ENCODE data around the gene ATP11A. TPM values are rescaled to one million over a fixed set of nuclear protein-coding genes. Genes with fewer than 3 reads are reported as not detected.
"Not testable (repeated sequence)": the region's sequence is repeated elsewhere in the genome, so short reads cannot be mapped to it uniquely, and the experiment has no call there.

The ATP11A gene
- polyA plus RNA-seq, 4 donors: 34.2 to 64.6 (median 47.8) TPM

GRCh38 chr13:112845511-112846144, 155.8 kb downstream of the ATP11A start:
- DNase-seq (ENCODE audit: low read depth in 4 of 4, low spot score in 2 of 4): no peak

- DNase-seq (ENCODE audit: low read depth in 4 of 4, low spot score in 2 of 4): no peak
Observed at GRCh38 chr13:112846411-112847115, 156.7 kb downstream of the ATP11A start.

GRCh38 chr13:112849500-112849899, 159.7 kb downstream of the ATP11A start:
- DNase-seq (ENCODE audit: low read depth in 4 of 4, low spot score in 2 of 4): no peak

- no peak for DNase-seq (ENCODE audit: low read depth in 4 of 4, low spot score in 2 of 4)
Observed at GRCh38 chr13:112850273-112850672, 160.4 kb downstream of the ATP11A start.

GRCh38 chr13:112851107-112852038, 161.5 kb downstream of the ATP11A start:
- no peak for DNase-seq (ENCODE audit: low read depth in 4 of 4, low spot score in 2 of 4)

GRCh38 chr13:112852392-112852791, 162.6 kb downstream of the ATP11A start:
- DNase-seq (ENCODE audit: low read depth in 4 of 4, low spot score in 2 of 4): no peak

GRCh38 chr13:112852808-112853207, 163.0 kb downstream of the ATP11A start:
- no peak for DNase-seq (ENCODE audit: low read depth in 4 of 4, low spot score in 2 of 4)

- no peak for DNase-seq (ENCODE audit: low read depth in 4 of 4, low spot score in 2 of 4)
Observed at GRCh38 chr13:112854321-112854720, 164.5 kb downstream of the ATP11A start.

- DNase-seq (ENCODE audit: low read depth in 4 of 4, low spot score in 2 of 4): no peak
Observed at GRCh38 chr13:112855859-112856258, 166.0 kb downstream of the ATP11A start.

- DNase-seq (ENCODE audit: low read depth in 4 of 4, low spot score in 2 of 4): no peak
Observed at GRCh38 chr13:112857914-112858490, 168.2 kb downstream of the ATP11A start.

- DNase-seq (ENCODE audit: low read depth in 4 of 4, low spot score in 2 of 4): no peak
Observed at GRCh38 chr13:112859128-112859816, 169.4 kb downstream of the ATP11A start.

GRCh38 chr13:112859817-112860190, 170.0 kb downstream of the ATP11A start:
- no peak for DNase-seq (ENCODE audit: low read depth in 4 of 4, low spot score in 2 of 4)

- no peak for DNase-seq (ENCODE audit: low read depth in 4 of 4, low spot score in 2 of 4)
Observed at GRCh38 chr13:112861876-112862615, 172.2 kb downstream of the ATP11A start.

- DNase-seq (ENCODE audit: low read depth in 4 of 4, low spot score in 2 of 4): not testable (repeated sequence)
Observed at GRCh38 chr13:112863356-112863755, 173.5 kb downstream of the ATP11A start.

- not testable (repeated sequence) for DNase-seq (ENCODE audit: low read depth in 4 of 4, low spot score in 2 of 4)
Observed at GRCh38 chr13:112865478-112865877, 175.6 kb downstream of the ATP11A start.

- DNase-seq (ENCODE audit: low read depth in 4 of 4, low spot score in 2 of 4): no peak
Observed at GRCh38 chr13:112867301-112867711, 177.5 kb downstream of the ATP11A start.

- no peak for DNase-seq (ENCODE audit: low read depth in 4 of 4, low spot score in 2 of 4)
Observed at GRCh38 chr13:112868308-112868707, 178.5 kb downstream of the ATP11A start.

- no peak for DNase-seq (ENCODE audit: low read depth in 4 of 4, low spot score in 2 of 4)
Observed at GRCh38 chr13:112869202-112870050, 179.6 kb downstream of the ATP11A start.

- DNase-seq (ENCODE audit: low read depth in 4 of 4, low spot score in 2 of 4): no peak
Observed at GRCh38 chr13:112870051-112870331, 180.2 kb downstream of the ATP11A start.
